Measurements from ENCODE around the gene CTTNBP2. TPM values are rescaled to one million over a fixed set of nuclear protein-coding genes. Genes with fewer than 3 reads are reported as not detected.
A peak's percentile ranks its signal among the peaks of the same experiment; 100 is the strongest.

Gene CTTNBP2
- 2.3 to 5.1 TPM (median 2.9 TPM) in 3 replicates for total RNA-seq
- long read RNA-seq, full-length matches to known transcripts: 1 of 1 reads
- long read RNA-seq, partial matches to known transcripts: 0 of 1 reads
- long read RNA-seq, other reads (novel, unspliced or antisense): 0 of 1 reads

GRCh38 chr7:117873310-117874190 is at the start of gene CTTNBP2:
Gene CTTNBP2, minus strand, starts transcription at chr7:117873441. Its CDS starts 26 bp downstream, at chr7:117873415.
- Mint-ChIP-seq H3K27me3 (ENCODE audit: low read depth) (peaks cover 20% of the 10 kb centered on the region), H3K9me3 (ENCODE audit: low read depth) (no peaks in the 10 kb centered on the region), H3K36me3 (ENCODE audit: low read depth) (no peaks in the 10 kb centered on the region), H3K4me3 (ENCODE audit: unreplicated experiment) (peak within 1 kb of the TSS; percentile 78), H3K27ac (ENCODE audit: unreplicated experiment) (peak within 1 kb of the TSS; percentile 34), H3K4me1 (ENCODE audit: low read depth) (peaks cover 19% of the 10 kb centered on the region)
- peak; percentile 64 for TF ChIP-seq CTCF (IDR thresholded peaks at IDR 0.05)
- peak; percentile 92 for DNase-seq (ENCODE audit: low spot score)

GRCh38 chr7:117916309-117916708 is 43.1 kb upstream of the CTTNBP2 start:
- H3K36me3 Mint-ChIP-seq (ENCODE audit: low read depth): no peaks in the 10 kb centered on the region
- H3K27me3 Mint-ChIP-seq (ENCODE audit: low read depth): peaks cover 2% of the 10 kb centered on the region
- no peak overlapping the region for H3K27ac Mint-ChIP-seq (ENCODE audit: unreplicated experiment)
- no peaks in the 10 kb centered on the region for H3K4me1 Mint-ChIP-seq (ENCODE audit: low read depth)
- peaks cover 16% of the 10 kb centered on the region for H3K9me3 Mint-ChIP-seq (ENCODE audit: low read depth)
- DNase-seq (ENCODE audit: low spot score): no peak
- TF ChIP-seq CTCF (IDR thresholded peaks at IDR 0.05): no peak
- no peak overlapping the region for H3K4me3 Mint-ChIP-seq (ENCODE audit: unreplicated experiment)

GRCh38 chr7:117912421-117912820 is 39.2 kb upstream of the CTTNBP2 start:
- H3K27me3 Mint-ChIP-seq (ENCODE audit: low read depth): peaks cover 11% of the 10 kb centered on the region

GRCh38 chr7:117908031-117908795 is 35.0 kb upstream of the CTTNBP2 start:
- no peaks in the 10 kb centered on the region for H3K4me1 Mint-ChIP-seq (ENCODE audit: low read depth)
- no peak for DNase-seq (ENCODE audit: low spot score)

More at GRCh38 chr7:117912421-117912820, 39.2 kb upstream of the CTTNBP2 start:
- Mint-ChIP-seq H3K9me3 (ENCODE audit: low read depth) (peaks cover 16% of the 10 kb centered on the region), H3K36me3 (ENCODE audit: low read depth) (no peaks in the 10 kb centered on the region), H3K27ac (ENCODE audit: unreplicated experiment) (no peak overlapping the region), H3K4me3 (ENCODE audit: unreplicated experiment) (no peak overlapping the region), H3K4me1 (ENCODE audit: low read depth) (no peaks in the 10 kb centered on the region)
- TF ChIP-seq CTCF (IDR thresholded peaks at IDR 0.05): no peak
- no peak for DNase-seq (ENCODE audit: low spot score)

More at GRCh38 chr7:117908031-117908795, 35.0 kb upstream of the CTTNBP2 start:
- Mint-ChIP-seq H3K9me3 (ENCODE audit: low read depth) (no peaks in the 10 kb centered on the region), H3K4me3 (ENCODE audit: unreplicated experiment) (no peak overlapping the region), H3K27ac (ENCODE audit: unreplicated experiment) (no peak overlapping the region), H3K27me3 (ENCODE audit: low read depth) (peaks cover 13% of the 10 kb centered on the region), H3K36me3 (ENCODE audit: low read depth) (no peaks in the 10 kb centered on the region)
- no peak for TF ChIP-seq CTCF (IDR thresholded peaks at IDR 0.05)
